Hepatic stellate cell (primary cell): ENCODE measurements around the gene TRIM26.
"Not testable (repeated sequence)": the region's sequence is repeated elsewhere in the genome, so short reads cannot be mapped to it uniquely, and the experiment has no call there.

ENCODE experiments used
- DNase-seq: peaks from one replicate; pipeline ENCODE4 v3.0.0; 2011; ENCODE audit warnings: low spot score

TRIM26 gene

GRCh38 chr6:30152910-30153610 lies 60.1 kb downstream of the TRIM26 start:
- no peak for DNase-seq

- no peak for DNase-seq
Observed at GRCh38 chr6:30152016-30152673, 61.1 kb downstream of the TRIM26 start.

- no peak for DNase-seq
Observed at GRCh38 chr6:30151580-30151979, 61.6 kb downstream of the TRIM26 start.

GRCh38 chr6:30150671-30151395 lies 62.4 kb downstream of the TRIM26 start:
- DNase-seq: no peak

- DNase-seq: no peak
Observed at GRCh38 chr6:30149858-30150550, 63.2 kb downstream of the TRIM26 start.

GRCh38 chr6:30149234-30149633 lies 64.0 kb downstream of the TRIM26 start:
- DNase-seq: no peak

GRCh38 chr6:30147096-30147495 lies 66.1 kb downstream of the TRIM26 start:
- no peak for DNase-seq

GRCh38 chr6:30145818-30146217 lies 67.4 kb downstream of the TRIM26 start:
- DNase-seq: no peak

- DNase-seq: no peak
Observed at GRCh38 chr6:30144811-30145210, 68.4 kb downstream of the TRIM26 start.

GRCh38 chr6:30143780-30144179 lies 69.4 kb downstream of the TRIM26 start:
- DNase-seq: no peak

GRCh38 chr6:30142665-30143064 lies 70.5 kb downstream of the TRIM26 start:
- DNase-seq: no peak

- DNase-seq: not testable (repeated sequence)
Observed at GRCh38 chr6:30140240-30140639, 73.0 kb downstream of the TRIM26 start.

GRCh38 chr6:30136570-30137286 lies 76.5 kb downstream of the TRIM26 start:
- DNase-seq: no peak

GRCh38 chr6:30135757-30136156 lies 77.4 kb downstream of the TRIM26 start, which contains the start of gene TRIM40:
TRIM40 (plus strand) TSS chr6:30136140; CDS start chr6:30137037, 897 bp downstream.
- no peak for DNase-seq

- DNase-seq: no peak
Observed at GRCh38 chr6:30135147-30135546, 78.1 kb downstream of the TRIM26 start.
